Calu3 (cell line): ENCODE data around the gene INAFM1. TPM values are rescaled to one million over a fixed set of nuclear protein-coding genes. Genes with fewer than 3 reads are reported as not detected.

ENCODE experiments used
- BruUV-seq: library from RNA; stranded (reverse); fragments of 400-500 nt; replicated peaks from 2 replicates; lab custom pipeline; 2021; lab: Mats Ljungman, UMichigan
- CTCF ChIA-PET: fragments of 300-600 bp; sonication (Branson Sonifier 250); formaldehyde crosslinking; loops from one replicate; lab custom pipeline; 2022; ENCODE audit warnings: antibody characterized with exemption; lab: Charles Lee
- DNase-seq: peaks from one replicate; pipeline ENCODE4 v3.0.0; 2022
- H3K27ac Mint-ChIP-seq: one replicate; pipeline ENCODE4 v1.8.0; 2022; ENCODE audit warnings: mixed read lengths; ENCODE audit not compliant: unreplicated experiment
- H3K27me3 Mint-ChIP-seq: one replicate; pipeline ENCODE4 v1.8.0; 2022; ENCODE audit warnings: mixed read lengths; ENCODE audit not compliant: unreplicated experiment
- H3K36me3 Mint-ChIP-seq: one replicate; pipeline ENCODE4 v1.8.0; 2022; ENCODE audit warnings: mild to moderate bottlenecking, moderate library complexity, mixed read lengths; ENCODE audit not compliant: insufficient read depth, unreplicated experiment
- H3K4me1 Mint-ChIP-seq: one replicate; pipeline ENCODE4 v1.8.0; 2022; ENCODE audit warnings: mild to moderate bottlenecking, low read depth, mixed read lengths; ENCODE audit not compliant: unreplicated experiment
- H3K4me3 Mint-ChIP-seq: one replicate; pipeline ENCODE4 v1.8.0; 2022; ENCODE audit warnings: mild to moderate bottlenecking, low read depth, moderate library complexity, mixed read lengths; ENCODE audit not compliant: unreplicated experiment
- H3K9me3 Mint-ChIP-seq: one replicate; pipeline ENCODE4 v1.8.0; 2022; ENCODE audit warnings: low read depth, mixed read lengths; ENCODE audit not compliant: unreplicated experiment
- CTCF ChIP-seq: fragments of 200-600 bp; IDR thresholded peaks from one replicate; pipeline ENCODE4 v1.8.0; 2022; ENCODE audit warnings: antibody characterized with exemption; ENCODE audit not compliant: unreplicated experiment
- intact Hi-C: fragments of 100-400 bp; cut with micrococcal nuclease; formaldehyde crosslinking; loops from one replicate; pipeline ENCODE4 v1.10.0; 2022; ENCODE audit not compliant: unreplicated experiment
- total RNA-seq: library from RNA; stranded (reverse); gene quantifications from 2 replicates; pipeline ENCODE4 v1.2.3, GENCODE V29; 2022

Gene INAFM1
- total RNA-seq, 1 experiment from 2014 or later = 13.9 TPM

GRCh38 chr19:47303966-47304365 is 29.3 kb downstream of the INAFM1 start:
- Mint-ChIP-seq H3K4me3 (no peak overlapping the region), H3K9me3 (no peaks in the 10 kb centered on the region), H3K4me1 (peaks cover 7% of the 10 kb centered on the region), H3K36me3 (peaks cover 11% of the 10 kb centered on the region), H3K27ac (no peak overlapping the region), H3K27me3 (no peaks in the 10 kb centered on the region)
- CTCF ChIA-PET = interaction anchor here (0.7 kb wide), 1 partner anchor 948 kb away, joined by 7 read pairs; no protein-coding TSS in a partner anchor
- BruUV-seq = no TSS peak
- no peak for TF ChIP-seq CTCF
- no peak for DNase-seq
- intact Hi-C loops = no loop called here

DNA sequence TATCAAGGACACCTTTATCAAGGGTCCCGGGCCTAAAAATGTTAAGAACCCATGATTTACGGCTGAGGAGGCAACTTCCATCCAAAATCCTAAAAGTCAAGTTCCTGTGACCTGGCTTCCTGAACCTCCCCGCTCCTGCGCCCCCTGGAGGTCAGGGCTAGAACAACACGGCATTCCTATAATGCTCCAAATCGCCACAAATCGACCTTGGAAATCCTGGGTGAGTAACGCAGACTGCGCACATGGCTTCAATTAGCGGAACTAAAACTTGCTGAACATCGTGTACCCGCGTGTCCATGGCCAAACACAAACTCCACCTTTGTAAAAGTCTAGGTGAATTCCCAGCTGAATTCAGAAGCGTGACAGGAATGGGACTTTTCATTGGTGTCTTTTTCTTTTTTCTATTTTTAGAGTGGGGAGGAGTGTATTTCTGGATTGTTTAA is 30.6 kb downstream of the INAFM1 start:
- H3K4me3 Mint-ChIP-seq = no peak overlapping the region
- DNase-seq = peak; percentile 86
- H3K36me3 Mint-ChIP-seq = peaks cover 14% of the 10 kb centered on the region
- intact Hi-C loops = no loop called here
- H3K4me1 Mint-ChIP-seq = peaks cover 7% of the 10 kb centered on the region
- BruUV-seq = no TSS peak
- H3K27ac Mint-ChIP-seq = peak overlapping the region; percentile 53
- TF ChIP-seq CTCF = peak; percentile 98
- CTCF ChIA-PET = interaction anchor here (0.5 to 1.9 kb wide), 6 partner anchors 8 to 84 kb away, joined by 3 to 6 read pairs (median 4); partner anchors contain the start of gene DHX34
- no peaks in the 10 kb centered on the region for H3K9me3 Mint-ChIP-seq
- H3K27me3 Mint-ChIP-seq = peaks cover 11% of the 10 kb centered on the region

- Mint-ChIP-seq H3K27ac (no peak overlapping the region), H3K4me3 (no peak overlapping the region), H3K4me1 (peaks cover 7% of the 10 kb centered on the region), H3K9me3 (no peaks in the 10 kb centered on the region), H3K36me3 (peaks cover 11% of the 10 kb centered on the region), H3K27me3 (peaks cover 13% of the 10 kb centered on the region)
- BruUV-seq = no TSS peak
- TF ChIP-seq CTCF = no peak
- intact Hi-C loops = no loop called here
- DNase-seq = no peak
- CTCF ChIA-PET = interaction anchor here (1.9 kb wide), 1 partner anchor 43 kb away, joined by 5 read pairs; the partner anchor contains the start of gene DHX34
Observed at GRCh38 chr19:47306303-47306702, 31.6 kb downstream of the INAFM1 start.

DNA sequence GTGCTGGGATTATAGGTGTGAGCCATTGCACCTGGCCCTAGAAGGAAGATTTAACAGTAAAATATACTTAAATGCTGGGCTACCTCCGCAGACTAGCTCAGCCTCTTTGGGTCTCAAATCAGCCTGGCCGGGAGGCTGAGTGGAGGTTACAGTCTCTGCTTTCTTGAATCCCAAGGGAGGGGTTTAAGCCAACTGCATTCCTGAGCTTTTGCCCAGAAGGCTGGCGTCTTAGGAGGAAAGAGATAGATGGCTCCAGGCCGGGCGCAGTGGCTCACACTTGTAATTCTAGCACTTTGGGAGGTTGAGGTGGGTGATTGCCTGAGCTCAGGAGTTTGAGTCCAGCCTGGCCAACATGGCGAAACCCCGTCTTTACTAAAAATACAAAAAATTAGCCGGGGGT is 34.4 kb downstream of the INAFM1 start:
- intact Hi-C loops = no loop called here
- CTCF ChIA-PET = interaction anchor here (0.8 to 1.1 kb wide), 2 partner anchors 25 to 82 kb away, joined by 3 read pairs; no protein-coding TSS in a partner anchor
- BruUV-seq = no TSS peak
- no peak for TF ChIP-seq CTCF
- peaks cover 13% of the 10 kb centered on the region for H3K27me3 Mint-ChIP-seq
- peaks cover 20% of the 10 kb centered on the region for H3K4me1 Mint-ChIP-seq
- DNase-seq = no peak
- no peaks in the 10 kb centered on the region for H3K9me3 Mint-ChIP-seq
- H3K27ac Mint-ChIP-seq = no peak overlapping the region
- H3K4me3 Mint-ChIP-seq = no peak overlapping the region
- peaks cover 19% of the 10 kb centered on the region for H3K36me3 Mint-ChIP-seq
